SK-N-MC (cell line): ENCODE data around the gene DPYSL4.

ENCODE experiments used
- EZH2 ChIP-seq: fragments of 200-600 bp; sonication (generic); IDR thresholded peaks from one replicate; pipeline ENCODE4 v1.6.1; 2017; ENCODE audit warnings: antibody characterized with exemption
- FOXP2 ChIP-seq: optimal IDR thresholded peaks from 2 replicates; pipeline ENCODE3; 2011; ENCODE audit warnings: mild to moderate bottlenecking, moderate library complexity; ENCODE audit not compliant: insufficient read depth; ENCODE audit errors: extremely low read length, control extremely low read depth
- POLR2AphosphoS5 ChIP-seq: IDR thresholded peaks from 2 replicates; pipeline ENCODE4 v1.6.1; 2012; ENCODE audit warnings: mild to moderate bottlenecking, low read depth, low read length, borderline replicate concordance

GRCh38 chr10:132201111-132201969 is 14.6 kb downstream of the DPYSL4 start:
- TF ChIP-seq EZH2 (no peak), POLR2AphosphoS5 (no peak), FOXP2 (no peak)
